ENCODE results near the gene OPCML. TPM values are rescaled to one million over a fixed set of nuclear protein-coding genes. Genes with fewer than 3 reads are reported as not detected.

The OPCML gene
- total RNA-seq, 1 experiment from 2014 or later: 0.94 TPM

DNA sequence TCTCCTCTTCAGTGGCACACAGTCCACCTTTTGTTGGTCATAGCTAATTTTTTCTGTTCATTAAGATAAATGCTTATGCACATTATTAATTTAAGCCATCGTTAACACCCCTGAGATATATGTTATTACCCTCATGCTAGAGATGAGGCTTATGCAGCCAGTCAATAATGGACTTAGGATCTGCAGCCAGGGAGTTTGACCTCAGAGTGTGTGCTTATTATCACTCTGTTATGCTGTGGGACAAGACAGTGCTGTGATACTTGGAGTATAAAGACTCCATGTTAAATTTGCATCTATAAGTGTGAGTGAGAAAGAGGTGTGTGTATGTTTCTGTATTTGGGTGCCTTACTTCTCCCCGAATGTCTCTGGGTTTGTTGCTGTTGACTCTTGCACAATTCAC lies 969.3 kb downstream of the OPCML start:
- WGBS (ENCODE audit: extremely low coverage, insufficient read length, low lambda C conversion rate): no CpG with 5 or more reads among the region's 2 CpGs
- TF ChIP-seq, protein P1, sequence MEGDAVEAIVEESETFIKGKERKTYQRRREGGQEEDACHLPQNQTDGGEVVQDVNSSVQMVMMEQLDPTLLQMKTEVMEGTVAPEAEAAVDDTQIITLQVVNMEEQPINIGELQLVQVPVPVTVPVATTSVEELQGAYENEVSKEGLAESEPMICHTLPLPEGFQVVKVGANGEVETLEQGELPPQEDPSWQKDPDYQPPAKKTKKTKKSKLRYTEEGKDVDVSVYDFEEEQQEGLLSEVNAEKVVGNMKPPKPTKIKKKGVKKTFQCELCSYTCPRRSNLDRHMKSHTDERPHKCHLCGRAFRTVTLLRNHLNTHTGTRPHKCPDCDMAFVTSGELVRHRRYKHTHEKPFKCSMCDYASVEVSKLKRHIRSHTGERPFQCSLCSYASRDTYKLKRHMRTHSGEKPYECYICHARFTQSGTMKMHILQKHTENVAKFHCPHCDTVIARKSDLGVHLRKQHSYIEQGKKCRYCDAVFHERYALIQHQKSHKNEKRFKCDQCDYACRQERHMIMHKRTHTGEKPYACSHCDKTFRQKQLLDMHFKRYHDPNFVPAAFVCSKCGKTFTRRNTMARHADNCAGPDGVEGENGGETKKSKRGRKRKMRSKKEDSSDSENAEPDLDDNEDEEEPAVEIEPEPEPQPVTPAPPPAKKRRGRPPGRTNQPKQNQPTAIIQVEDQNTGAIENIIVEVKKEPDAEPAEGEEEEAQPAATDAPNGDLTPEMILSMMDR (conservative IDR thresholded peaks at IDR 0.05): no peak
- H3K56ac ChIP-seq (ENCODE audit: insufficient read length, low read depth, low read length): no peak overlapping the region

More for the DNA sequence above, 969.3 kb downstream of the OPCML start:
- H2BK15ac ChIP-seq (ENCODE audit: low read depth, low read length): no peak overlapping the region
- no peak overlapping the region for H3K9ac ChIP-seq (ENCODE audit: extremely low read depth, insufficient read length, low read length)
- no peak overlapping the region for H4K8ac ChIP-seq (replicated peaks; ENCODE audit: insufficient read length, low read depth, low read length)
- no peak overlapping the region for H2BK5ac ChIP-seq (ENCODE audit: insufficient read length, low read length)
- Mint-ChIP-seq H3K27me3 (ENCODE audit: low read depth) (no peaks in the 10 kb centered on the region), H3K4me1 (peaks cover 4 to 9% of the 10 kb centered on the region in 2 experiments; a peak in 3 of 4 replicates), H3K36me3 (ENCODE audit: insufficient read depth in 1 of 3, low read depth in 3 of 3) (no peaks in the 10 kb centered on the region), H3K27ac (no peak overlapping the region), H3K9me3 (no peaks in the 10 kb centered on the region), H3K4me3 (no peak overlapping the region)
- no peak overlapping the region for H3K14ac ChIP-seq (ENCODE audit: insufficient read depth, low read length)
- H3T11ph ChIP-seq (ENCODE audit: low read length): no peak overlapping the region
- no peak overlapping the region for H2BK120ac ChIP-seq (ENCODE audit: low read depth, low read length, poor library complexity, severe bottlenecking)
- H3K79me1 ChIP-seq (ENCODE audit: insufficient read depth, low read depth, low read length, poor library complexity, severe bottlenecking): no peaks in the 10 kb centered on the region
- no peak overlapping the region for H2BK12ac ChIP-seq (ENCODE audit: insufficient read length, low read depth, low read length)
- H3K27ac ChIP-seq (ENCODE audit: insufficient read length, low read depth, low read length): no peak overlapping the region
- H3K23ac ChIP-seq (ENCODE audit: insufficient read length, low read depth, low read length): no peak overlapping the region
- H4K91ac ChIP-seq (ENCODE audit: insufficient read length, low read depth, low read length): no peak overlapping the region
- H3K79me2 ChIP-seq (ENCODE audit: insufficient read depth, low read length): no peaks in the 10 kb centered on the region
- H4K5ac ChIP-seq (ENCODE audit: insufficient read length, low read depth, low read length): no peak overlapping the region
- H3K9me3 ChIP-seq (ENCODE audit: control insufficient read depth, low read depth, low read length): no peaks in the 10 kb centered on the region
- DNase-seq: no peak
- H3K4me2 ChIP-seq (ENCODE audit: insufficient read depth, insufficient read length, low read length): no peak overlapping the region
- H3K4ac ChIP-seq (ENCODE audit: low read depth, low read length): no peak overlapping the region
- no peak overlapping the region for H2AFZ ChIP-seq (ENCODE audit: low read length)
- H2BK20ac ChIP-seq (ENCODE audit: low read depth, low read length, poor library complexity, severe bottlenecking): no peak overlapping the region
- H4K20me1 ChIP-seq (ENCODE audit: control insufficient read depth, insufficient read depth, insufficient read length): no peaks in the 10 kb centered on the region
- H3K27me3 ChIP-seq (ENCODE audit: insufficient read depth, low read length): no peaks in the 10 kb centered on the region
- H3K18ac ChIP-seq (ENCODE audit: insufficient read length, low read depth, low read length): no peak overlapping the region
- H2AK5ac ChIP-seq (ENCODE audit: insufficient read length, low read length): no peak overlapping the region
- no peaks in the 10 kb centered on the region for H3K4me1 ChIP-seq (ENCODE audit: insufficient read depth, low read length)
- H3K23me2 ChIP-seq (ENCODE audit: insufficient read length, low read depth, low read length, poor library complexity, severe bottlenecking): no peaks in the 10 kb centered on the region

All from H9 (cell line).